Measurements from ENCODE around the gene NBEA.

NBEA gene

DNA sequence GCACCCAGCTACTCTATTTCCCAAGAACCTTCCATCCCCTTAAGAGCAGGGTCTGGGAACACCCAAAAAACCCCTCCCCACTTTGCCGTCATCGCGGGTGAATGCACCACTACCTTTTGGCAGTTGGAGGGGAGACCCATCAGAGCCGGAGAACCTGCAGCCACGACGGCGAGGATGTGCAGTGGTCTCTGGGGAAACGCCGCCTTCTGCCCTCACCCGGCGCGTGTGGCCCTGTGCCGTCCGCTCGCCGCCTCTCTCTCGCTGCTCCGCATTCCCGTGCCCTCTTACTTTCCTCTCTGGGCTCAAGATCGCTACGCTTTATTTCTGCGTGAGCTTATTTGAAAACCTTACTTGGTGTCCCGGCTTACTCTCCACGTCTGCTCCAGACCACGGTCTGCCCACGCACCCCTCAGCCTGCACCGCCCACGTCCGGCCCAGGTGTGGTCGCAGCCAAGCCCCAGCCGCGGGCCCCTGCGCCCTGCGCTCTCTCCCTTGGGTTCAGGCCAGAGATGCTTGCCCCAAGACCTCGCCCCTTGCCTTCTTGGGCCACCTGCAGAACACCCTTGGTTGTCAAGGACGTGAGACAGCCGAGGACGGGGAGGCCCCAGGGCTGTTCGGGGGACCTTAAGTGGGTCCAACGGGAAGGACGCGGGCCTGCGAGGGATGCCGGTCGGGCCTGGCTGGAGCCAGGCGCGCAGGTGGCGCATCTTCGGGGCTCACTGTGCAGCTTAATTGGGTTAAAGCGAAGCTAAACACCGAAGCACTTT is 536.4 kb downstream of the NBEA start:
- DNase-seq, result no peak

DNA sequence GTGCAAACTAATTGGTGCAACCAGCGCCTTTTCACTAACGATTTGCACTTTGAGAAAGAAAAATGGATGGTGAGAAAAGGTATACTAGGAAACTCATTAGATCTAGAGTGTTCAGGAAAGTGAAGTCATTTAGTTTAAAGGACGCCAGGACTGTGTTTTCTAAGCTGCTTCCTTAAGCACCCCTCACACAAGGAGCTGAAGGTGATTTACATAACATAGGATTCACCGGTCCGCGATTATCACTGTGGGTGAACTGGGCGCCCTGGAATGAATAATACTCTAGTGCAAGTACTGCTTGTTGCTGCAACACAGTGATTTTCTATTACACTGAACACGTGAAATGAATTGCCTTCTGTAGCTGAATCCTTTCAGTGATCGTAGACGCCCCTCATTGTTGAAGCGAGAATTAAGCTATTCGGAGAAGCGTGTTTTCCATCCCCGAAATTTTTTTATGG is 537.0 kb downstream of the NBEA start:
- no peak for DNase-seq

DNA sequence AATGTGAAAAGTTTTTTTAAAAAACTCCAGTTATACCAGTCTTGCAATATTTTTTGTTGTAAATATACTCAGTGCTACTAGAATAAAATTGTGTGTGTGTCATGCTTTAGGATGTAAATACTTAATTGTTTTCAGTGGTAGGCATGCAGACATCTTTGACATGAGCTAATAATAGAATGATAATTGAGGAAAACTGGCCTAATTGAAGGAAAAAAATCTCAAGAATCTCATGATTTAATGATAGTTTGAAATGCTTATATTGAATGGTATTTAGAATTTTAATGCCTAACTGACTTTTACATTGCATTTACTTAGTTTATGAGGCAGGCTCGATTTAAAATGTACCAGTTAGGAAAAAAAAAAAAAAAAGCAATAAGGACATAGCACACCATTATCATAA is 537.6 kb downstream of the NBEA start:
- no peak for DNase-seq

- no peak for DNase-seq
Measured at GRCh38 chr13:35480346-35480745, 538.3 kb downstream of the NBEA start.

GRCh38 chr13:35481777-35482176 is 539.7 kb downstream of the NBEA start:
- no peak for DNase-seq

DNA sequence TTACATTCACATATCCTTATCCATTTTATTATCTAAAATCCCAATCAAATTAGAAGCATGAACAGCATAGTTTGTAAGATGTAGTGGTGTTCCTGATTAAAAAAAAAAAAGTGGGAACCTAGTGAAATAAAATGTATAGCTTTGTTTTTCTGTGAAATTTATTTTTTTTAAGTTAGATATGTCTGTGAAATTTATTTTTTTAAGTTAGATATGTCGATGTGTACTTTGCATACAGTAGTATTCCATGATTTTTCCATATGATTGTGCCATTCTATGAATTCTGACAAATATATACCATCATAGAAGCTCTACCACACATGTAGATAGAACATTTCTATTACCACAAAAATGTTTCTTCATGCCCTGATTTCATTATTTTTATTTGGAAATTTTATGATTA is 540.5 kb downstream of the NBEA start:
- no peak for DNase-seq

- DNase-seq, result no peak
Measured at GRCh38 chr13:35483761-35484160, 541.7 kb downstream of the NBEA start.

- no peak for DNase-seq
Measured at GRCh38 chr13:35484384-35484783, 542.3 kb downstream of the NBEA start.

GRCh38 chr13:35485424-35485823 is 543.4 kb downstream of the NBEA start:
- no peak for DNase-seq

- no peak for DNase-seq
Measured at GRCh38 chr13:35489050-35489449, 547.0 kb downstream of the NBEA start.

DNA sequence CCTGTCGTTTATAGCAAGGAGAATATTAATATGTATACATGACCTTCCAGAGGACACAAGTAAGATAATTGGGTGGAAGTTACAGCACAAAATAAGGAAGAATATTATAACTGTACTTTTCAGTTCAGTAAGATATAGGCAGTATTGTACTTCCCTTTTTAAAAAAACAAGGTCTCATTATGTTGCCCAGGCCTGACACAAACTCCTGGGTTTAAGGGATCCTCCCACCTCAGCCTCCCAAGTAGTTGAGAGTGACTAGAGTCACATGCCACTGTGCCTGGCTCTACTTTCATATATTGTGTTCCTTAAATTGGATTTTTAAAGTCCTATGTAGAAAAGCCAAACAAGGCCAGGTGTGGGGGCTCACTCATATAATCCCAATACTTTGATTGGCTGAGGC is 553.9 kb downstream of the NBEA start:
- no peak for DNase-seq

GRCh38 chr13:35496761-35497386 is 554.8 kb downstream of the NBEA start:
- DNase-seq, result no peak

DNA sequence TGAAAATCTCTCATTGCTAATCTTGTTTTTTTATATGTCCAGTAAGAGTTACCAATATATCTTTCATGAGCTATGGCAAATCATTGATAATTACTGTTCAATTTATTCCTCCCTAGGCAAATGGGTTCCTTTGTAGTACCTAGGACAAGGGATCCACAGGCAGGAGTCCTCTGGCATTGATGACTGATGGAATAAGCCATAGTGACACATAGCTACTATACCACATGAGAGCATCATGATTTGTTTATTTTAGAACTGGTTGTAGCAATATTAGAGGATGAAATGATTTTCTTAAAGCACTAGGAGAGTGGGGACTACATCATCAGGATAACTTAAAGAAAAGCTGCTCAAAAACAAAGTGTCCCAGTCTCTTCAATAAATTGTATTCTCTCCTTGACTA is 556.2 kb downstream of the NBEA start:
- no peak for DNase-seq

GRCh38 chr13:35499196-35499662 is 557.2 kb downstream of the NBEA start:
- peak; percentile 91 for DNase-seq

GRCh38 chr13:35499676-35500075 is 557.6 kb downstream of the NBEA start:
- DNase-seq, result peak; percentile 52

- DNase-seq, result no peak
Measured at GRCh38 chr13:35500144-35500543, 558.1 kb downstream of the NBEA start.

- no peak for DNase-seq
Measured at GRCh38 chr13:35501661-35502235, 559.7 kb downstream of the NBEA start.

DNA sequence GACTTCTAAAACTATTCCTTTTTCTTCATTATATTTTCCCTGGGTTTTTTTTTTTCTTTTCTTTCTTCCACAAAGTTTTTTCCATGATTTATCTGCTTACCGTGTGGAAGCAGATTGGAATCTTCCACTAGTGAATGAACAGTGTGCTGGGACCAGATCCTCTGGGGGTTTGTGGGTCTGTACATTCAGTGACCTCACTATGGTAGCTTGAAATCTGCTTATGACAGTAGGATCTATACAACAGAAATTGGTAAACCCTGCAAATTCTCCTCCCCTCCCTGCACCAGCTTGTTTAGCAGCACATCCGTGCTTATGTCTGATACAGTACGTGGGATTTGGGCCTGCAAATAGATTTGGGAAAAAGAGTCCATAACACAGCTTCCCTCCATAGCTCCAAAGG is 560.4 kb downstream of the NBEA start:
- DNase-seq, result no peak

DNA sequence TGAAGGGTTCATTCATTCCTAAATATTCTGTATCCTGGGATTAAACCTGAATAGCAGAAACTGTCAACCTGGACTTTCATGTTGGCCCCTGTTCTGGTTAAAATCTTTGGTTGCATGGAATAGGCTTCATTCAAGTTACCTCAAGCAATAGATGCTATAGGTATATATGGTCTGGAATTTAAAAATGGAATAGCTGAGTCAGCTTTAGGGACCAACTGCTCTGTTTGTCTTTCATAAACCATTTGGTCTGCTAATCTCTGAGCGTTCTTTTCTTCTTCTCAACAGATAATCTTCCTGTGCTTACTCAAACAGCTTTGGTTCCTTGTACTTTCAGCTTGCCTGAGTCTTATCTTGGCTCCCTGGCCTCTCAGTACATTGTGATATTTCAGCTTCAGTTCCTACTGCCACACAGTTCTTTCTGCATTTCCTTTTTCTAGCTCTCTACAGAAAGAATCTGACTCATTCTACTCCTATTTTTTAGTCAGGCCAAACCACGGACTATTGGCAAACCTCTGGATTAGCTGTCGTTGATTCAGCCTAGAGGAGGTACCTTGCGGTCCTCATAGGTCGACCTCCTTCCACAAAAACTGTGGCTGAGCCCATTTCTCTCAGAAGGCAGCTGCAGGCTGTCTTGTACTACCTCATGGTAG is 570.3 kb downstream of the NBEA start:
- no peak for DNase-seq

- no peak for DNase-seq
Measured at GRCh38 chr13:35514061-35514477, 572.0 kb downstream of the NBEA start.

GRCh38 chr13:35514801-35515502 is 572.9 kb downstream of the NBEA start:
- no peak for DNase-seq

- DNase-seq, result no peak
Measured at GRCh38 chr13:35518337-35518946, 576.4 kb downstream of the NBEA start.

DNA sequence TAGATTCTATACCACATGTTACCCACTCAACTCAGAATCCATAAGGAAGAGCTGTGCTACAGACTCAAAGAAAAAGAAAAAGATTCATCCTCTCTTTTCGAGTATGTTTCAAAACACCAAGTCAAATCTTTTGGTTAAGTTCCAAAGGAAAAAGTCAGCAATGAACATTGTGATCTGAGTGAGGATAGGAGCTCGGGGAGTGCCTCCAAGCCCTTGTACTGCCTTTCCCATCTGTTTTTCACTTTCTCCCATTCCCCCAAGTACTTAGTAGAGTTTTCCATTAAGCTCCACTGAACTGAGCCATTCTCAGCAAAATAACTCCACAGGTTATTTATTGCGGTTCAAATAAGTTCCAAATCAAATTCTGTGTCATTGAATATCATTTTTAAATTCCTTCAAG is 582.1 kb downstream of the NBEA start:
- no peak for DNase-seq

All from DMS79 treated with DMSO at 0.1 percent for 48 hours (cell line).